ENCODE measurements around the gene MACROD2. TPM values are rescaled to one million over a fixed set of nuclear protein-coding genes. Genes with fewer than 3 reads are reported as not detected.

The MACROD2 gene
- total and polyA plus RNA-seq, 2 donors (not counting 1 experiment from before 2014, with no cell fraction given) = 5.3 to 6.7 TPM

DNA sequence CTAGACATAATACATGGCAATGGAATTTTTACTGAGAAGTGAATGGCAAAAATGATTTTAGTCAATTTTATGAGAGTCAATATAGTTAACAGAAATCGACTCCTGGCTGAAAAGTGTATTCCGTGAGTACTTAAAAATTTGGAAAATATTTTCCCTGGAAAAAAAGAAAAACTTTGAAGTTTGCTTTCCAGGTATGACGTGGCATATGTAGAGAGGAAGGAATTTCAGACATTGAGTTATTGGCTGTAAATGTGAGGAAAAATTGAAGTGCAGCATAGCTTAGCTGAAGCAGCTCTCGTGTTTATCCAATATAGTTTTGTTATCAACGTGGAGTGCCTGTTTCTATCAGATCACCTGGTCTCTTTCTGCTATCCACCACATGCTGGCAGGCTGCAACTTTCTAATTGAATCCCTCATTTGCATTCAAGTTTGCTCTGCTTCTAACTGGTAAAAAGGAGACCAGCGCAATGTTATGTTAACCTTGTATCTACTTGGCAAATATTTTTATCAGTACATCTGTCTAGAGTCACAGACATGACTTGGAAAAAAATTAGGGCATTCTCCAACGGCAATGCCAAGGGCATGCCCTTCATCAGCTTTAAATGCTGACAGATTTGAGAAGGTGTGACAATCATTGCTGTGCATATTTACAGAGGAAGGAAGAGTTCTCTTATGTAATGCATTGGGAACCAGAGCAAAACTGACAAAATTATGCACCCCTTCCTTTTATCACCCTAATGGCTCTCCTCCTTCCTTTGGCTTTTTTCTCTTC is 1444.9 kb downstream of the MACROD2 start:
- Mint-ChIP-seq H3K9me3 (ENCODE audit: insufficient read depth) (no peaks in the 10 kb centered on the region), H3K27ac (no peak overlapping the region), H3K4me3 (no peak overlapping the region), H3K27me3 (no peaks in the 10 kb centered on the region), H3K4me1 (peaks cover 6% of the 10 kb centered on the region)
- H3K27me3 ChIP-seq (replicated peaks in 1 of 4; ENCODE audit: control extremely low read depth in 1 of 4, control insufficient read depth in 3 of 4, insufficient read depth in 4 of 4, low read length in 3 of 4) = no peaks in the 10 kb centered on the region
- no peak for DNase-seq
- H3K4me2 ChIP-seq (replicated peaks; ENCODE audit: low read depth, low read length, poor library complexity, severe bottlenecking) = no peak overlapping the region
- no peaks in the 10 kb centered on the region for H3K4me1 ChIP-seq (ENCODE audit: control insufficient read depth in 2 of 2, insufficient read depth in 2 of 2, low read length in 2 of 2)
- intact Hi-C loops (cut with micrococcal nuclease) = no loop called here
- H2AFZ ChIP-seq (ENCODE audit: insufficient read depth, low read depth, low read length, poor library complexity, severe bottlenecking) = no peak overlapping the region
- no peaks in the 10 kb centered on the region for H4K20me1 ChIP-seq (ENCODE audit: control insufficient read depth, insufficient read depth, low read length, poor library complexity, severe bottlenecking)
- H3K27ac ChIP-seq (ENCODE audit: low read length in 2 of 2) = no peak overlapping the region
- POLR2A ChIA-PET = no interaction called here
- no peaks in the 10 kb centered on the region for H3K9me3 ChIP-seq (ENCODE audit: control extremely low read depth in 1 of 3, control insufficient read depth in 2 of 3, insufficient read depth in 1 of 3, low read length in 2 of 3)
- no peaks in the 10 kb centered on the region for H3K79me2 ChIP-seq (ENCODE audit: control insufficient read depth, insufficient read depth, low read length)
- 75% methylated on average over 6 of the region's 7 CpGs for WGBS (ENCODE audit: insufficient coverage)
- ATAC-seq (ENCODE audit: low read depth) = no peak
- no peak overlapping the region for H3K4me3 ChIP-seq (ENCODE audit: control extremely low read depth in 1 of 5, extremely low read depth in 1 of 5, insufficient read depth in 1 of 5, low read depth in 2 of 5, low read length in 4 of 5)
- CTCF ChIA-PET = no interaction called here
- H3K9ac ChIP-seq (ENCODE audit: low read length) = no peak overlapping the region
- TF ChIP-seq EZH2 (IDR thresholded peaks at IDR 0.05; ENCODE audit: borderline replicate concordance, insufficient read depth, low read depth, low read length, poor library complexity, severe bottlenecking) (no peak), CTCF (IDR thresholded peaks at IDR 0.05) (no peak)
- no peaks in the 10 kb centered on the region for H3K36me3 ChIP-seq (replicated peaks in 1 of 2; ENCODE audit: control extremely low read depth in 1 of 2, control insufficient read depth in 1 of 2, extremely low read depth in 1 of 2, insufficient read depth in 2 of 2, low read length in 1 of 2)

DNA sequence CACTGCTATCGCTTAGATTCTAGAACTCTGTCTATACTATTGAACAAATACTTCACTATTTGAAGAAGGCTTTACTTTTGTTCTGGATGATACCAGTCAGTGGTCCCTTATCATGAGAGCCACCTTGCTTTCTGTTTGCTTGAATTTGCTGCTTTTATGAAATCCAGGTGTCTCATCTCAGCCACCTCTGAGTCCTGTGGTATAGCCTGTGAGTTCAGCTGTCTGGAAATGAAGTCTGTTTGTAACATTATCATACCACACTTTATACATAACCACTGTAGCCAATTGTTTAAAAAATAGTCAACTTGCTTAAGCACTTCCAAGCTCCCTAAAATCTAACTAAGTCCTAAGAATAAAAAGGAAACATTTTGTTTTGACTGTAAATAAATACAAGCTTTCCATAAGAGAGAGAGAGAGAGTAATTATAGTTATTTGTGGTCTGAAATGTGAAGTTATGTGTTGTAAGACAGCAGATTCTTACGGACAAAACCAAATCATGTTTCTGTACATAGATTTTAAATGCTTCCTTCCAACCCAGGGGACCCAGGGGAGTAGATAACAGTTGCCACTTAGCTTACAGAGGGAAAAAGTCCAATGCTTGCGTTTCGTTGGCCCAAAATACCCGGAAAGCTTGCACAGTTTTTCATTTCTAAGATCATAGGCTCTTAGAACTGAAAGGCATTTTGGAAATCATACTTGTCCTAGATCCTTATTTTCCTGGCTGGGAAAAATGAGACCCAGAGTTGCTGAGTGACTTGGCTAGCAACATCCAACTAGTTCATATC is 1449.9 kb downstream of the MACROD2 start:
- Histone ChIP-seq H3K9ac (ENCODE audit: low read length) (no peak overlapping the region), H3K4me1 (ENCODE audit: control insufficient read depth in 2 of 2, insufficient read depth in 2 of 2, low read length in 2 of 2) (no peaks in the 10 kb centered on the region), H2AFZ (ENCODE audit: insufficient read depth, low read depth, low read length, poor library complexity, severe bottlenecking) (no peak overlapping the region), H3K36me3 (replicated peaks in 1 of 2; ENCODE audit: control extremely low read depth in 1 of 2, control insufficient read depth in 1 of 2, extremely low read depth in 1 of 2, insufficient read depth in 2 of 2, low read length in 1 of 2) (no peaks in the 10 kb centered on the region), H3K27me3 (replicated peaks in 1 of 4; ENCODE audit: control extremely low read depth in 1 of 4, control insufficient read depth in 3 of 4, insufficient read depth in 4 of 4, low read length in 3 of 4) (no peaks in the 10 kb centered on the region), H3K9me3 (ENCODE audit: control extremely low read depth in 1 of 3, control insufficient read depth in 2 of 3, insufficient read depth in 1 of 3, low read length in 2 of 3) (no peaks in the 10 kb centered on the region), H3K4me2 (replicated peaks; ENCODE audit: low read depth, low read length, poor library complexity, severe bottlenecking) (no peak overlapping the region), H3K27ac (ENCODE audit: low read length in 2 of 2) (no peak overlapping the region), H3K79me2 (ENCODE audit: control insufficient read depth, insufficient read depth, low read length) (no peaks in the 10 kb centered on the region), H3K4me3 (ENCODE audit: control extremely low read depth in 1 of 5, extremely low read depth in 1 of 5, insufficient read depth in 1 of 5, low read depth in 2 of 5, low read length in 4 of 5) (no peak overlapping the region), H4K20me1 (ENCODE audit: control insufficient read depth, insufficient read depth, low read length, poor library complexity, severe bottlenecking) (no peaks in the 10 kb centered on the region)
- 88% methylated on average over 3 of the region's 5 CpGs for WGBS (ENCODE audit: insufficient coverage)
- Mint-ChIP-seq H3K4me1 (peaks cover 5% of the 10 kb centered on the region), H3K27me3 (no peaks in the 10 kb centered on the region), H3K27ac (no peak overlapping the region), H3K9me3 (ENCODE audit: insufficient read depth) (no peaks in the 10 kb centered on the region), H3K4me3 (no peak overlapping the region)
- ATAC-seq (ENCODE audit: low read depth) (no peak), DNase-seq (no peak)
- POLR2A ChIA-PET = no interaction called here
- intact Hi-C loops (cut with micrococcal nuclease) = no loop called here
- TF ChIP-seq CTCF (IDR thresholded peaks at IDR 0.05) (no peak), EZH2 (IDR thresholded peaks at IDR 0.05; ENCODE audit: borderline replicate concordance, insufficient read depth, low read depth, low read length, poor library complexity, severe bottlenecking) (no peak)
- CTCF ChIA-PET = no interaction called here
